GM10248 (cell line): Measurements from ENCODE around the gene PRPF18.

ENCODE experiments used
- CTCF ChIA-PET: fragments of 300-600 bp; sonication (Branson Sonifier 250); formaldehyde crosslinking; extraction: SDS; loops from one replicate; lab custom pipeline; 2021; ENCODE audit warnings: antibody characterized with exemption; lab: Yijun Ruan, JAX
- POLR2A ChIA-PET: fragments of 350-650 bp; sonication (Branson Sonifier 250); formaldehyde crosslinking; extraction: SDS; loops from one replicate; lab custom pipeline; 2020; ENCODE audit warnings: antibody characterized with exemption; lab: Yijun Ruan, JAX
- DNase-seq: peaks from one replicate; pipeline ENCODE4 v3.0.0; 2012; ENCODE audit errors: extremely low spot score
- CTCF ChIP-seq: IDR thresholded peaks from 2 replicates; pipeline ENCODE4 v1.5.1; 2012; ENCODE audit warnings: mild to moderate bottlenecking, low read depth; ENCODE audit errors: extremely low read depth, missing control alignments, control extremely low read depth

Gene PRPF18

GRCh38 chr10:13650961-13651360 lies 64.2 kb downstream of the PRPF18 start:
- TF ChIP-seq CTCF: no peak

GRCh38 chr10:13651969-13652720 lies 65.4 kb downstream of the PRPF18 start:
- ChIA-PET POLR2A (no interaction called here), CTCF (interaction anchor here (0.5 to 3.4 kb wide), 6 partner anchors 9 to 172 kb away, joined by 3 to 19 read pairs (median 3); no protein-coding TSS in a partner anchor)
- no peak for TF ChIP-seq CTCF
- DNase-seq: no peak

More at GRCh38 chr10:13650961-13651360, 64.2 kb downstream of the PRPF18 start:
- no peak for DNase-seq
- POLR2A ChIA-PET: no interaction called here
- CTCF ChIA-PET: interaction anchor here (1.0 to 3.4 kb wide), 2 partner anchors 8 to 11 kb away, joined by 5 to 19 read pairs; no protein-coding TSS in a partner anchor

- no peak for TF ChIP-seq CTCF
- CTCF ChIA-PET: interaction anchor here (0.5 to 1.0 kb wide), 4 partner anchors 10 to 171 kb away, joined by 3 to 5 read pairs (median 3); no protein-coding TSS in a partner anchor
- DNase-seq: no peak
- POLR2A ChIA-PET: interaction anchor here (1.0 kb wide), 1 partner anchor 10 kb away, joined by 4 read pairs; no protein-coding TSS in a partner anchor
Observed at GRCh38 chr10:13652860-13653259, 66.1 kb downstream of the PRPF18 start.

GRCh38 chr10:13654118-13654830 lies 67.5 kb downstream of the PRPF18 start:
- DNase-seq: no peak
- ChIA-PET CTCF (no interaction called here), POLR2A (no interaction called here)
- no peak for TF ChIP-seq CTCF

GRCh38 chr10:13654846-13655245 lies 68.1 kb downstream of the PRPF18 start:
- POLR2A ChIA-PET: no interaction called here
- CTCF ChIA-PET: interaction anchor here (1.2 kb wide), 1 partner anchor 10 kb away, joined by 3 read pairs; no protein-coding TSS in a partner anchor
- TF ChIP-seq CTCF: no peak
- DNase-seq: no peak

GRCh38 chr10:13656337-13657100 lies 69.8 kb downstream of the PRPF18 start:
- POLR2A ChIA-PET: no interaction called here
- no peak for DNase-seq
- CTCF ChIA-PET: interaction anchor here (1.2 to 2.0 kb wide), 3 partner anchors 10 to 128 kb away, joined by 3 to 6 read pairs (median 4); no protein-coding TSS in a partner anchor
- no peak for TF ChIP-seq CTCF
